Prostate gland (tissue), 2 donors: ENCODE results near the gene UGT1A8. TPM values are rescaled to one million over a fixed set of nuclear protein-coding genes. Genes with fewer than 3 reads are reported as not detected.
"Not testable (repeated sequence)": the region's sequence is repeated elsewhere in the genome, so short reads cannot be mapped to it uniquely, and the experiment has no call there.

Source experiments
- DNase-seq: peaks from one replicate; pipeline ENCODE4 v3.0.0-alpha.2; 2019; ENCODE audit warnings: low spot score
- H3K27ac ChIP-seq, 2 donors: fragments of 200-600 bp; sonication (generic); 2 replicates each; pipeline ENCODE4 v1.5.1; 2017 to 2019
- H3K27me3 ChIP-seq: fragments of 200-600 bp; sonication (generic); replicated peaks from 2 replicates; pipeline ENCODE4 v1.5.1; 2019; ENCODE audit not compliant: insufficient read depth
- H3K36me3 ChIP-seq, 2 donors: fragments of 200-600 bp; sonication (generic); 1 replicate in 1 of 2; 2 replicates in 1 of 2; pipeline versions ENCODE4 v1.5.1 to v1.8.1; 2017 to 2019
- H3K4me1 ChIP-seq: fragments of 200-600 bp; sonication (generic); replicated peaks from 2 replicates; pipeline ENCODE4 v1.5.1; 2019
- H3K4me3 ChIP-seq, 2 donors: fragments of 200-600 bp; sonication (generic); 2 replicates each; pipeline ENCODE4 v1.5.1; 2017 to 2019
- H3K9me3 ChIP-seq: fragments of 200-600 bp; sonication (generic); 2 replicates; pipeline ENCODE4 v1.5.1; 2017
- POLR2A ChIP-seq: fragments of 450-650 bp; IDR thresholded peaks from one replicate; pipeline ENCODE4 v1.6.1; 2016; ENCODE audit warnings: antibody characterized with exemption, mild to moderate bottlenecking
- POLR2AphosphoS5 ChIP-seq: sonication (generic); formaldehyde crosslinking; IDR thresholded peaks from one replicate; pipeline ENCODE4 v1.6.1; 2017; ENCODE audit warnings: antibody characterized with exemption
- WGBS: methylation state at CpG from one replicate; pipeline ENCODE4 v1.1.5; 2018; 5-methylcytosine and 5-hydroxymethylcytosine counted together
- intact Hi-C: fragments of 100-400 bp; cut with DNase I; formaldehyde crosslinking; loops from one replicate; pipeline ENCODE4 v1.14.2; 2022
- total RNA-seq, 2 donors: library from RNA; depleted of rRNA; stranded (reverse); fragments of >200 nt; gene quantifications; one replicate each; pipeline ENCODE4 v1.1.0, GENCODE V29; 2016
- TF ChIP-seq, protein P1 (sequence below), 4 experiments: fragments of 200-600 bp in 2 of 4; fragments of 450-650 bp in 2 of 4; sonication (generic) in 2 of 4; IDR thresholded peaks; 1 replicate in 3 of 4; 2 replicates in 1 of 4; pipeline ENCODE4 v1.5.1; 2016 to 2019; ENCODE audit warnings: antibody characterized with exemption in 4 of 4, mild to moderate bottlenecking in 2 of 4, moderate library complexity in 2 of 4

UGT1A8 gene
- total RNA-seq, 2 donors from 2014 or later = not detected

GRCh38 chr2:233638836-233639235, 21.4 kb downstream of the UGT1A8 start:
- DNase-seq = no peak
- 70% methylated on average over 5 of the region's 5 CpGs for WGBS
- no peaks in the 10 kb centered on the region for H3K36me3 ChIP-seq
- H3K27me3 ChIP-seq = no peaks in the 10 kb centered on the region
- intact Hi-C loops = no loop called here
- no peaks in the 10 kb centered on the region for H3K4me1 ChIP-seq
- no peak overlapping the region for H3K27ac ChIP-seq
- TF ChIP-seq, protein P1, sequence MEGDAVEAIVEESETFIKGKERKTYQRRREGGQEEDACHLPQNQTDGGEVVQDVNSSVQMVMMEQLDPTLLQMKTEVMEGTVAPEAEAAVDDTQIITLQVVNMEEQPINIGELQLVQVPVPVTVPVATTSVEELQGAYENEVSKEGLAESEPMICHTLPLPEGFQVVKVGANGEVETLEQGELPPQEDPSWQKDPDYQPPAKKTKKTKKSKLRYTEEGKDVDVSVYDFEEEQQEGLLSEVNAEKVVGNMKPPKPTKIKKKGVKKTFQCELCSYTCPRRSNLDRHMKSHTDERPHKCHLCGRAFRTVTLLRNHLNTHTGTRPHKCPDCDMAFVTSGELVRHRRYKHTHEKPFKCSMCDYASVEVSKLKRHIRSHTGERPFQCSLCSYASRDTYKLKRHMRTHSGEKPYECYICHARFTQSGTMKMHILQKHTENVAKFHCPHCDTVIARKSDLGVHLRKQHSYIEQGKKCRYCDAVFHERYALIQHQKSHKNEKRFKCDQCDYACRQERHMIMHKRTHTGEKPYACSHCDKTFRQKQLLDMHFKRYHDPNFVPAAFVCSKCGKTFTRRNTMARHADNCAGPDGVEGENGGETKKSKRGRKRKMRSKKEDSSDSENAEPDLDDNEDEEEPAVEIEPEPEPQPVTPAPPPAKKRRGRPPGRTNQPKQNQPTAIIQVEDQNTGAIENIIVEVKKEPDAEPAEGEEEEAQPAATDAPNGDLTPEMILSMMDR (IDR thresholded peaks at IDR 0.05) = no peak
- TF ChIP-seq POLR2A (no peak), POLR2AphosphoS5 (no peak)
- no peaks in the 10 kb centered on the region for H3K9me3 ChIP-seq
- no peak overlapping the region for H3K4me3 ChIP-seq

GRCh38 chr2:233639860-233640259, 22.4 kb downstream of the UGT1A8 start:
- Histone ChIP-seq H3K4me1 (no peaks in the 10 kb centered on the region), H3K9me3 (no peaks in the 10 kb centered on the region), H3K27ac (no peak overlapping the region), H3K4me3 (no peak overlapping the region), H3K36me3 (no peaks in the 10 kb centered on the region), H3K27me3 (no peaks in the 10 kb centered on the region)
- TF ChIP-seq, protein P1 (IDR thresholded peaks at IDR 0.05) = no peak
- TF ChIP-seq POLR2A (no peak), POLR2AphosphoS5 (no peak)
- intact Hi-C loops = no loop called here
- DNase-seq = no peak

- DNase-seq = no peak
- H3K27me3 ChIP-seq = no peaks in the 10 kb centered on the region
- WGBS = 100% methylated on average over 1 of the region's 1 CpG
- no peak overlapping the region for H3K4me3 ChIP-seq
- intact Hi-C loops = no loop called here
- H3K27ac ChIP-seq = no peak overlapping the region
- TF ChIP-seq, protein P1 (IDR thresholded peaks at IDR 0.05) = no peak
- no peak for TF ChIP-seq POLR2A
- TF ChIP-seq POLR2AphosphoS5 = no peak
- no peaks in the 10 kb centered on the region for H3K36me3 ChIP-seq
- no peaks in the 10 kb centered on the region for H3K9me3 ChIP-seq
- no peaks in the 10 kb centered on the region for H3K4me1 ChIP-seq
These were observed 25.7 kb downstream of the UGT1A8 start for GRCh38 chr2:233643128-233643527.

DNA sequence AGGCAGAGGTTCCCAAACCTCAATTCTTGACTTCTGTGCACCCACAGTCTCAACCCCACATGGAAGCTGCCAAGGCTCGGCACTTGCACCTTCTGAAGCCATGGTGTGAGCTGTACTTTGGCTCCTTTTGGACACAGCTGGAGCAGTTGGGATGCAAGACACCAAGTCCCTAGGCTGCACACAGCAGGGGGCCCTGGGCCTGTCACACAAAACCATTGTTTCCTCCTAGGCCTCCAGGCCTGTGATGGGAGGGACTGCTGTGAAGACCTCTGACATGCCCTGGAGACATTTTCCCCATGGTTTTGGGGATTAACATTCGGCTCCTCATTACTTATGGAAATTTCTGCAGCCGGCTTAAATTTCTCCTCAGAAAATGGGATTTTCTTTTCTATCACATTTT, 28.6 kb downstream of the UGT1A8 start:
- DNase-seq, intact Hi-C loops, H3K4me1 ChIP-seq, H3K9me3 ChIP-seq, H3K36me3 ChIP-seq, H3K27me3 ChIP-seq, H3K27ac ChIP-seq, H3K4me3 ChIP-seq: not testable (repeated sequence)
- 100% methylated on average over 3 of the region's 3 CpGs for WGBS

DNA sequence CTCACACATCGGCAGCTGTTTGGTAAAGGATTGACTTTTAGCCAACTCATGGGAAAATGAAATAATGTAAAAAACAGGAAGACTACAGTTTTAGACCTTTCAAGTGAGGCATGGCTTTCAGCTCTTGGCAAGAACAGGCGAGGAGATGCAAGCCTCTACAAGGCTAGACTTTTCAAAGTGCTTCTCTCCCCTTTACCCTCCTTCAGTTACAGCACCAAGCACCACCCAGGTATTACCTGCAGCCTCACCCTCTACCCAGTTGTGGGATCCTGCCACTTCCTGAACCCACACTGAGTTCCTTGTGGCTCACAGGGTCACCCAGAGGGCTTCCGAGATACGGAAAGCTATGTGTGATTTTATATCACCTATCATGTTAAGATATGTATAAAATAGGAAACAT, 33.5 kb downstream of the UGT1A8 start:
- WGBS = 68% methylated on average over 4 of the region's 4 CpGs
- no peak for DNase-seq

More for the DNA sequence above, 33.5 kb downstream of the UGT1A8 start:
- Histone ChIP-seq H3K4me1 (no peaks in the 10 kb centered on the region), H3K27ac (no peak overlapping the region), H3K4me3 (no peak overlapping the region), H3K36me3 (no peaks in the 10 kb centered on the region), H3K9me3 (no peaks in the 10 kb centered on the region), H3K27me3 (no peaks in the 10 kb centered on the region)
- intact Hi-C loops = no loop called here
- TF ChIP-seq POLR2A = no peak
- no peak for TF ChIP-seq POLR2AphosphoS5
- TF ChIP-seq, protein P1 (IDR thresholded peaks at IDR 0.05) = no peak
